Gastroesophageal sphincter (tissue), 4 donors: ENCODE measurements around the gene AIG1. TPM values are rescaled to one million over a fixed set of nuclear protein-coding genes. Genes with fewer than 3 reads are reported as not detected.

Source experiments
- ATAC-seq: fragments of 150-250 bp; one replicate; pipeline ENCODE4 v1.9.1; 2016; ENCODE audit warnings: mild to moderate bottlenecking, moderate library complexity
- H3K27ac ChIP-seq, 4 donors: fragments of 200-600 bp; sonication (generic) in 3 of 4; 1 replicate in 3 of 4; 2 replicates in 1 of 4; pipeline ENCODE4 v1.5.1; 2016 to 2019
- H3K27me3 ChIP-seq: fragments of 200-600 bp; sonication (generic); one replicate; pipeline ENCODE4 v1.5.1; 2019
- H3K36me3 ChIP-seq, 2 donors: fragments of 200-600 bp; sonication (generic); one replicate each; pipeline ENCODE4 v1.5.1; 2019; ENCODE audit warnings: control low read depth in 1 of 2
- H3K4me1 ChIP-seq, 3 donors: fragments of 200-600 bp; sonication (generic); 1 replicate in 2 of 3; 2 replicates in 1 of 3; pipeline ENCODE4 v1.5.1; 2016 to 2019; ENCODE audit warnings: control low read depth in 2 of 3
- H3K4me3 ChIP-seq, 2 donors: fragments of 200-600 bp; sonication (generic); one replicate each; pipeline ENCODE4 v1.5.1; 2019; ENCODE audit warnings: mild to moderate bottlenecking in 1 of 2, moderate library complexity in 1 of 2
- H3K9me3 ChIP-seq, 3 donors: fragments of 200-600 bp; sonication (generic); one replicate each; pipeline ENCODE4 v1.5.1; 2017 to 2019; ENCODE audit warnings: control low read depth in 2 of 3
- CTCF ChIP-seq, 4 experiments: fragments of 200-600 bp in 2 of 4; fragments of 450-650 bp in 2 of 4; sonication (generic) in 1 of 4; IDR thresholded peaks; one replicate each; pipeline ENCODE4 v1.5.1; 2017 to 2019; ENCODE audit warnings: antibody characterized with exemption in 4 of 4, mild to moderate bottlenecking in 2 of 4, moderate library complexity in 2 of 4
- EP300 ChIP-seq: sonication (generic); formaldehyde crosslinking; IDR thresholded peaks from one replicate; pipeline ENCODE4 v1.6.1; 2017; ENCODE audit warnings: antibody characterized with exemption, mild to moderate bottlenecking
- POLR2A ChIP-seq, 2 donors: fragments of 450-650 bp; IDR thresholded peaks; one replicate each; pipeline ENCODE4 v1.6.1; 2017; ENCODE audit warnings: antibody characterized with exemption in 2 of 2, mild to moderate bottlenecking in 2 of 2, moderate library complexity in 1 of 2
- POLR2AphosphoS5 ChIP-seq: sonication (generic); formaldehyde crosslinking; IDR thresholded peaks from one replicate; pipeline ENCODE4 v1.6.1; 2017; ENCODE audit warnings: antibody characterized with exemption
- WGBS, 2 donors: methylation state at CpG; one replicate each; pipeline ENCODE4 v1.1.5; 2018; ENCODE audit warnings: low coverage in 1 of 2; 5-methylcytosine and 5-hydroxymethylcytosine counted together
- total RNA-seq, 4 donors: library from RNA; depleted of rRNA; stranded (reverse); fragments of >200 nt; gene quantifications; one replicate each; pipeline ENCODE4 v1.1.0, GENCODE V29; 2016

The AIG1 gene
- total RNA-seq, 4 donors from 2014 or later: 24.0 to 42.0 (median 31.5) TPM

GRCh38 chr6:143279385-143279784 is 218.7 kb downstream of the AIG1 start:
- ATAC-seq: no peak
- peak; percentile 14 to 61 (median 40) for TF ChIP-seq CTCF (IDR thresholded peaks at IDR 0.05)
- TF ChIP-seq POLR2A (IDR thresholded peaks at IDR 0.05): no peak
- Histone ChIP-seq H3K27ac (no peak overlapping the region), H3K4me1 (no peaks in the 10 kb centered on the region), H3K27me3 (no peaks in the 10 kb centered on the region), H3K4me3 (no peak overlapping the region), H3K9me3 (no peaks in the 10 kb centered on the region), H3K36me3 (no peaks in the 10 kb centered on the region)
- 36 to 40% methylated on average over 3 of the region's 6 CpGs for WGBS, 2 donors

- no peak for ATAC-seq
- no peak overlapping the region for H3K27ac ChIP-seq
- H3K36me3 ChIP-seq: no peaks in the 10 kb centered on the region
- no peak for TF ChIP-seq EP300
- no peak for TF ChIP-seq POLR2AphosphoS5
- no peak for TF ChIP-seq CTCF (IDR thresholded peaks at IDR 0.05)
- TF ChIP-seq POLR2A (IDR thresholded peaks at IDR 0.05): no peak
- H3K9me3 ChIP-seq: no peaks in the 10 kb centered on the region
- no peak overlapping the region for H3K4me3 ChIP-seq
- peaks cover 0 to 19% (median 5%) of the 10 kb centered on the region in 3 donors for H3K4me1 ChIP-seq
- WGBS, 2 donors: 59 to 82% methylated on average over 10 to 12 of the region's 13 CpGs
- H3K27me3 ChIP-seq: no peaks in the 10 kb centered on the region
These were observed 223.4 kb downstream of the AIG1 start for GRCh38 chr6:143283887-143284645.

- Histone ChIP-seq H3K27ac (peak overlapping the region in 2 of 4 donors; percentile 1 to 53), H3K9me3 (no peaks in the 10 kb centered on the region), H3K4me3 (no peak overlapping the region), H3K4me1 (peaks cover 0 to 19% (median 5%) of the 10 kb centered on the region in 3 donors), H3K36me3 (no peaks in the 10 kb centered on the region), H3K27me3 (no peaks in the 10 kb centered on the region)
- ATAC-seq: peak; percentile 16
- WGBS, 2 donors: 17 to 43% methylated on average over 1 to 5 of the region's 5 CpGs
- TF ChIP-seq POLR2A (IDR thresholded peaks at IDR 0.05) (no peak), POLR2AphosphoS5 (no peak), EP300 (no peak), CTCF (IDR thresholded peaks at IDR 0.05) (no peak)
These were observed 225.6 kb downstream of the AIG1 start for GRCh38 chr6:143286251-143286795.

GRCh38 chr6:143288923-143289322 is 228.2 kb downstream of the AIG1 start:
- no peak for ATAC-seq
- no peaks in the 10 kb centered on the region for H3K9me3 ChIP-seq
- 82% methylated on average over 1 of the region's 1 CpG for WGBS, 2 donors
- H3K27me3 ChIP-seq: no peaks in the 10 kb centered on the region
- TF ChIP-seq EP300: no peak
- H3K4me1 ChIP-seq: peaks cover 0 to 19% (median 5%) of the 10 kb centered on the region in 3 donors
- H3K4me3 ChIP-seq: no peak overlapping the region
- no peak overlapping the region for H3K27ac ChIP-seq
- no peaks in the 10 kb centered on the region for H3K36me3 ChIP-seq

DNA sequence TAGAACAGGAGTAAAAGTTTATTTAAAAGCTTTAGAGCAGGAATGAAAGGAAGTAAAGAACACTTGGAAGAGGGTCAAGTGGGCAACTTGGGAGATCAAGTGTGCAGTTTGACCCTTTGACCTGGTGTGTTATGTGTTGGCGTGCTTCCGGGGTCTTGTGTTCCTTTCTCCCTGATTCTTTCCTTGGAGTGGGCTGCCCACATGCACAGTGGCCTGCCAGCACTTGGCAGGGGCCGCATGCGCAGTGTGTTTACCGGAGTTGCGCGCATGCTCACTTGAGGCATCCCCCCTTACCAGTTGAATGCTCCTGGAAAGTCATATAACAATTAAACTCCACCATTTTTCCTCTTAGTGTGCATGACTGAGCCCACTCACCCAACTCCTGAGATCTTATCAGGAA is 229.5 kb downstream of the AIG1 start:
- no peak overlapping the region for H3K27ac ChIP-seq
- no peaks in the 10 kb centered on the region for H3K9me3 ChIP-seq
- H3K4me3 ChIP-seq: no peak overlapping the region
- WGBS, 2 donors: 77 to 85% methylated on average over 7 of the region's 7 CpGs
- peaks cover 0 to 19% (median 5%) of the 10 kb centered on the region in 3 donors for H3K4me1 ChIP-seq
- H3K36me3 ChIP-seq: no peaks in the 10 kb centered on the region
- no peaks in the 10 kb centered on the region for H3K27me3 ChIP-seq
- no peak for ATAC-seq
- TF ChIP-seq EP300 (no peak), POLR2A (IDR thresholded peaks at IDR 0.05) (no peak), POLR2AphosphoS5 (no peak), CTCF (IDR thresholded peaks at IDR 0.05) (no peak)
